ENCODE measurements around the gene GSN.

DNA sequence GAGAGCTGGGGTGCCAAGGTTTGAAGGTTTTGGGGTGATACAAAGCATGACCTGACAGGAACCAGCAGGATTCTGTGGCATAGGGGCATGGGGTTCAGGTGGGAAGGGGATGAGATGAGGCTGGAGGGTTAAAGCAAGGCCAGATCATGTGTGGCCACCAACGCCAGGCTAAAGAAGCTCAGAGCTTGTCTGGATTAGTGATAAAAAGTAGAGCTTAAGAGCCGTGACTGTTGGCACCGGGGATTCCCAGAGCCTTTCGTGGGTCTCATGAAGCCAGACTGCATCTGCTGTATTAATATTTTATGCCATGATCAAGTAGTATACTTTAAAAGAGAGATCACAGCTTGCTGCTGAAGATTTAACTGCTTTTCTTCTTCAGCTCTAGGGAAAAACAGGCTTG lies 8.5 kb upstream of the GSN start:
- TF ChIP-seq POLR2A (IDR thresholded peaks at IDR 0.05) (no peak), POLR2AphosphoS5 (IDR thresholded peaks at IDR 0.05) (no peak)
- TF ChIP-seq, protein P1, sequence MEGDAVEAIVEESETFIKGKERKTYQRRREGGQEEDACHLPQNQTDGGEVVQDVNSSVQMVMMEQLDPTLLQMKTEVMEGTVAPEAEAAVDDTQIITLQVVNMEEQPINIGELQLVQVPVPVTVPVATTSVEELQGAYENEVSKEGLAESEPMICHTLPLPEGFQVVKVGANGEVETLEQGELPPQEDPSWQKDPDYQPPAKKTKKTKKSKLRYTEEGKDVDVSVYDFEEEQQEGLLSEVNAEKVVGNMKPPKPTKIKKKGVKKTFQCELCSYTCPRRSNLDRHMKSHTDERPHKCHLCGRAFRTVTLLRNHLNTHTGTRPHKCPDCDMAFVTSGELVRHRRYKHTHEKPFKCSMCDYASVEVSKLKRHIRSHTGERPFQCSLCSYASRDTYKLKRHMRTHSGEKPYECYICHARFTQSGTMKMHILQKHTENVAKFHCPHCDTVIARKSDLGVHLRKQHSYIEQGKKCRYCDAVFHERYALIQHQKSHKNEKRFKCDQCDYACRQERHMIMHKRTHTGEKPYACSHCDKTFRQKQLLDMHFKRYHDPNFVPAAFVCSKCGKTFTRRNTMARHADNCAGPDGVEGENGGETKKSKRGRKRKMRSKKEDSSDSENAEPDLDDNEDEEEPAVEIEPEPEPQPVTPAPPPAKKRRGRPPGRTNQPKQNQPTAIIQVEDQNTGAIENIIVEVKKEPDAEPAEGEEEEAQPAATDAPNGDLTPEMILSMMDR (IDR thresholded peaks at IDR 0.05) = no peak

Data from breast epithelium (tissue), 3 donors.